Stimulated activated CD8-positive, alpha-beta memory T cell treated with anti-CD3 and anti-CD28 coated beads, Interleukin-7, amount 100 ng/mL, for 1 hour (primary cell): ENCODE results near the gene SLC1A4.
"Not testable (repeated sequence)": the region's sequence is repeated elsewhere in the genome, so short reads cannot be mapped to it uniquely, and the experiment has no call there.

Experiments
- DNase-seq, 2 donors: peaks; one replicate each; pipeline ENCODE4 v3.0.0-alpha.2; 2020; ENCODE audit warnings: low read depth in 2 of 2

The SLC1A4 gene

GRCh38 chr2:64989126-64989981, at the start of gene SLC1A4:
TSS of gene SLC1A4 (plus strand) at chr2:64989399. CDS start at chr2:64989644, 245 bp downstream.
- DNase-seq: peak; percentile 56 to 67

- no peak for DNase-seq
These were observed 48.1 kb upstream of the SLC1A4 start for GRCh38 chr2:64941143-64941542.

- no peak for DNase-seq
These were observed 47.4 kb upstream of the SLC1A4 start for GRCh38 chr2:64941801-64942200.

GRCh38 chr2:64942693-64943092, 46.5 kb upstream of the SLC1A4 start:
- DNase-seq: no peak

GRCh38 chr2:64943387-64944150, 45.6 kb upstream of the SLC1A4 start:
- no peak for DNase-seq

GRCh38 chr2:64944484-64944883, 44.7 kb upstream of the SLC1A4 start:
- DNase-seq: no peak

- peak; percentile 20 to 29 for DNase-seq
These were observed 43.0 kb upstream of the SLC1A4 start for GRCh38 chr2:64945973-64946768.

- DNase-seq: no peak
These were observed 42.4 kb upstream of the SLC1A4 start for GRCh38 chr2:64946769-64947247.

GRCh38 chr2:64947885-64948284, 41.3 kb upstream of the SLC1A4 start:
- no peak for DNase-seq

GRCh38 chr2:64950226-64951160, 38.7 kb upstream of the SLC1A4 start:
- DNase-seq: no peak

GRCh38 chr2:64951306-64951953, 37.8 kb upstream of the SLC1A4 start:
- no peak for DNase-seq

- no peak for DNase-seq
These were observed 37.1 kb upstream of the SLC1A4 start for GRCh38 chr2:64952096-64952495.

GRCh38 chr2:64952511-64953482, 36.4 kb upstream of the SLC1A4 start:
- DNase-seq: no peak

GRCh38 chr2:64955467-64955866, 33.7 kb upstream of the SLC1A4 start:
- no peak for DNase-seq

- no peak for DNase-seq
These were observed 31.9 kb upstream of the SLC1A4 start for GRCh38 chr2:64957109-64957903.

- DNase-seq: no peak
These were observed 30.6 kb upstream of the SLC1A4 start for GRCh38 chr2:64958556-64958955.

- no peak for DNase-seq
These were observed 28.4 kb upstream of the SLC1A4 start for GRCh38 chr2:64960819-64961218.

GRCh38 chr2:64963138-64963537, 26.1 kb upstream of the SLC1A4 start:
- DNase-seq: not testable (repeated sequence)
